GM18502 (cell line): ENCODE data around the gene GALNT17.

Experiments used
- ATAC-seq: cut with Tn5 transposase; IDR thresholded peaks from one replicate; pipeline ENCODE4 v1.9.1; 2021; ENCODE audit warnings: mild to moderate bottlenecking; ENCODE audit not compliant: unreplicated experiment, poor library complexity

Gene GALNT17

DNA sequence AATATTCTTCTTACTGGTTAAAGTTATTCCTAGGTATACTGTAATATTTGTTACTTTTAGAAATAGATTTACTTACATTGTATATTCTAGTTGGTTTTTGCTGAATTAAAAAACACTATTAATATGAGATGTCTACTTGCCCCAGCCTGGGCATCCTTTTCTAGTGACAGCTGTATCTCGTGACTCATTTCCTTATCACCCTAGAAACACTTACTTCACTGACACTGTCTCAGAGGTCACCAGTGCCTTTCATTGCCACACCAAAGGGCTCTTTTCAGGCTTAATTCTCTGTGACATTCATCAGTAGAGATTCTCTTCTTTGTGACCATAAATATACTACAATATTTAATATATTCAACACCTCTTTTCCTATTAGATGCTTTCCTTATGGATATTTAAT is 194.7 kb downstream of the GALNT17 start:
- ATAC-seq = no peak

DNA sequence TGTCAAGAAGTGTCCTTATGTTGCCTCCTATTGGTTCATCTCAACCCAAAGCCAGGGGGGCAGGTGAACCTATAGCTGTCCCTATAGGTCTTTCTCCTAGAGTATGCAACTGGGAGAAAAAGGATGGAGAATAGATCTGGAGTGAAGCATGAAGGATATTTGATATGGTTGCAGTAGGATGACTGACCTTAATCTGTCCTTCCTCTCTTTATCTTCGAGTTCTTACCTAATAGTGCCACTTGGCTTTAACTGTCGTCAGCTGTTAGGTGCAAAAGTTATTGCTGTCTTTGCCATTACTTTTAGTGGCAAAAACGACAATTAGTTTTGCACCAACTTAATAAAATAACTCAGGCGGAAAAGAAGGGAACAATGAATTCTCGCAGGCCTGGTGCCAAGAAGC is 196.0 kb downstream of the GALNT17 start:
- ATAC-seq = no peak

GRCh38 chr7:71329030-71329660 is 197.2 kb downstream of the GALNT17 start:
- no peak for ATAC-seq

GRCh38 chr7:71332207-71332606 is 200.3 kb downstream of the GALNT17 start:
- ATAC-seq = no peak

DNA sequence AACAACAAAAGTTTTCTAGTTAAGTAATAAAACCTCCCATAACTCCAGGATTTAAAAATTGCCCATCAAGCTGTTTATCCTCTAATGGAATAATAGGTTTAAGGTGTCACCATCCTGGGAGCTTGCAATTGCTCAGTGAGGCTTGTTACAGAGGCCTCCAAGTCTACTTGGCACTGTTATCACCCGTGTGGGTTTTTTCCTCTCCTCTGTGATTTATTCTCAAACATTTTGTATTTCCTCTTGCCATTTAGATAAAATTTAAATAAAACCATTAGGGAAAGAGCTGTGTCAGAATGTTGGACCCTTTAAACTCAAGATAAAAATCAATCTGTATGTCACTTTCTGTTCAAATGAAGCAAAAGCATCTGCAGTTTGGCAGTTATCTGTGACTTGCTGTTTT is 202.6 kb downstream of the GALNT17 start:
- no peak for ATAC-seq

GRCh38 chr7:71338866-71339265 is 206.9 kb downstream of the GALNT17 start:
- ATAC-seq = no peak

GRCh38 chr7:71339924-71340323 is 208.0 kb downstream of the GALNT17 start:
- no peak for ATAC-seq

DNA sequence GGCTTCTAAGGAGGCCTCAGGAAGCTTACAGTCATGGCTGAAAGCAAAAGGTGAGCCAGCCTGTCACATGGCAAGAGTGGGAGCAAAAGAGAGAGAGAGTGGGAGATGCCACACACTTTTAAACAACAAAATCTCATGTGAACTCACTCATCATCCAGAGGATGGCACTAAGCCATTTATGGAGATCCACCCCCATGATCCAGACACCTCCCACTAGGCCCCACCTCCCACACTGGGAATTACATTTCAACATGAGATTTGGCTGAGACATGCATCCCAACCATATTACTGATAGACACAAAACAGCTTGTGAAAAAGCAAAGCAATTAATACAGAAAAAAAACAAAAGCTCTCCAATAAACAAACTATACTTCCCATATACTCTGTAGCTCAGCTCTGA is 210.3 kb downstream of the GALNT17 start:
- ATAC-seq = no peak

- no peak for ATAC-seq
These were observed 211.1 kb downstream of the GALNT17 start for GRCh38 chr7:71343039-71343438.

- no peak for ATAC-seq
These were observed 211.9 kb downstream of the GALNT17 start for GRCh38 chr7:71343892-71344291.

- no peak for ATAC-seq
These were observed 213.4 kb downstream of the GALNT17 start for GRCh38 chr7:71345117-71345884.

DNA sequence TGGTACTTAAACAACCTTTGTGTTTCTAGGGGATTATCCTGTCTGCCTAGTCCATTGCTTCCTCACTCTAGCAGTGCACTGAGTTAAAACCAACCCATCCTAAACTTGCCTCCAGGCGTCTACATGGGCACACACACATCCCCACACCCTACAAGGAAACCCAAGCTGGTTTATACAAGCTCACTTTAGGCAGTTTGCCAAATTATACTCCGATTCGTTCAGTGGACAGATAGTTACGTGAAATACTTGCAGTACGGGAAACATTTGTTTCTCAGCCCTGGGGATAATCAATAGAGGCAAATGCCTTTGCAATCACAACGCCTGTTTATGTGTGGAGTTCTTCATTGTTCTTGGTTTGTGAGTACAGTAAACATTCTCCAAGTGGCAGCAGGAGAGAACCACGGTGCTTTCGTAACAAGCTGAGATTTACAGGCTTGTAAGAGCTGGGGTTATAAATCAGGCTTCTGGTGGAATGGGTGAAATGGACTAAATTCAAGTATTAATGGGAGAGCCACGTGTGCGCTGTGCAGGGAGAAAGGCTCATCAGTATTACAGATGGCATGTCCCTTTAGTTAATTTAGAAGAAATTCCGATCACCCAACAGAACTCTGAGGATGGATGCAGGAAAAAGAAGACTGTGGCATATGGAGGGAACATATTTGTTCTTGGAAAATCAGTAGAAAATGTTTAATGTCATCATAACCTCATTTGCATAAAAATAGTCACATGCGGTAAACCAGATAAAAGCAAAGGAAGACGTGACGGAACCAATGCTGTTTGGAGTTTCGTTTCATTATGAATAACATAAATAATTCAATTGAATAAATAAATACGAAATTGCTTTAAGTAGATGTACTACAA is 217.1 kb downstream of the GALNT17 start:
- no peak for ATAC-seq

DNA sequence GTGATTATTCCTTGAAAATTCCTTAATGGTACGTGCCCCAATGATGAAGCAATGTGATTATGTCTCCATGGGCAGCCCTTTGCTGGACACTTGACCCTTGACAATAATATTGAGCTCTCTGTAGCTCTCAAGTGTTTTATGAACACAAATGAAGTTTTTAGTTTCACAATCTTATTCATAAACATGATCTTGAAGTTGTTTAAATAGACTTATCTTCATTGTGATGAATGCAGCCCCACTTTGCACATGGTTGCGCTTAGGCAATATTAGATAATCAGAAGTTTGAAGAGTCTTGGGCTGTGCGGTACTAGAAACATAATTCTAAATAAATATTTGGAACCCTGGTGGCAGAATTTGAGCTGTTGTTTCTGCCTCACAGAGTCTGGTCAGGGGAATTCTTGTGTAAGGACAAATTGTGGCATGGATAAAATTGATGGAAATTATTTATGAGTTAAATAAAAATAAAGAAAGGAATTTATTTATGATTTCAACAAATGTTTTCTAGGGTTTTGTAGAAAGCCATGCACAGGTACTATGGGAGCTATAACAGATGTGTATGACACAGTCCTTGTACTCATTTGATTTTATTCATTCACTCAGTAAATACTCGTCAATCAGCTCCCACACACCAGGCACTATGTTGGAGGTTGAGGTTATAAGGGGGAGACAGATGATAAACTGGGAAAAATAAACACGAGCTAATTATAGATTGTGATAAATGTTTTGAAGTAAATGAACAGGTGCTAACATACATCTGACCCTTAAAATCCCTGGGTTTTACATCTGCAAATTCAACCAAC is 217.9 kb downstream of the GALNT17 start:
- no peak for ATAC-seq

GRCh38 chr7:71350680-71351079 is 218.7 kb downstream of the GALNT17 start:
- no peak for ATAC-seq

GRCh38 chr7:71354716-71355115 is 222.8 kb downstream of the GALNT17 start:
- no peak for ATAC-seq

DNA sequence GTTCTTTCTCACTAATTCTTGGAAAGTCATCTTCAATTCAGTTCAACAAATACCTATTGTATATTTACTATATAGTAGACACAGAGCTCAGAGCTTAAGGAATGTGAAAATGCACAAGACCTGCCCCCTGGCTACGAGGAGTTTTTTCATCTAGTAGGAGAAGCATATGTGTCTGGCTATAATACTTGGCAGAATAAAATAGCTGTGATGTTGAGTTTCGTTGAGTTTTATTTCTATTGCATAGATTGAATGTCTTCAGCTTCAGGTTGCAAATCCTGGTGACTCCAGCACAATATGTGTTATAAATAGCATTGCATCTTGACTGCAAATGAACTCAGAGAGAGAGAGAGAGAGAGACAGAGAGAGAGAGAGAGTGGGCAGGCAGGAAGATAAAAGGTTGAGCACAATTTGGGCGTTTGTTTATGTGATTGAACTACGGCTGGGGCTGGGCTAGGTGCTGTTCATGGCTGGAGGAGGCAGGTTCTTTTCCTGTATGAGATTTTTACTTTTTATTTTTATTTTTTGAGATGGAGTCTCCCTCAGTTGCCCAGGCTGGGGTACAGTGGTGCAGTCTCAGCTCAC is 229.6 kb downstream of the GALNT17 start:
- no peak for ATAC-seq

GRCh38 chr7:71362240-71362639 is 230.3 kb downstream of the GALNT17 start:
- no peak for ATAC-seq

DNA sequence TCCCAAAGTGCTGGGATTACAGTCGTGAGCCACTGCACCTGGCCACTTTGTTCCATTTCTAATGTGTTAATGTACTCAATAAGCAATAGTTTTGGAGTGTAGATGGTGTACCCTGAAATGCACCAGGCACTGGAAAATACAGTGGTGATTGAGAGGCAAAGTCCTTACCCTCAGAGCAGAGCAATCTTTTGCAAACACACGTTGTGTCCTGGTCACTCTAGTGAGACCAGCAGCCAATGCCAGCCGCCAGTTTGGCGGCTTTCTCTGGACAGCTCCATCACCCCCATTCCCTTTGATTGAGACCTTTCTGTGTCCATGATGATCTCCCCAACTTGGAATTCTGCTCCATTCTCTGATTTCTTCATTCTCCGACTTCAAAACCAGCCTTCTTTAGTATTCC is 231.3 kb downstream of the GALNT17 start:
- ATAC-seq = no peak

DNA sequence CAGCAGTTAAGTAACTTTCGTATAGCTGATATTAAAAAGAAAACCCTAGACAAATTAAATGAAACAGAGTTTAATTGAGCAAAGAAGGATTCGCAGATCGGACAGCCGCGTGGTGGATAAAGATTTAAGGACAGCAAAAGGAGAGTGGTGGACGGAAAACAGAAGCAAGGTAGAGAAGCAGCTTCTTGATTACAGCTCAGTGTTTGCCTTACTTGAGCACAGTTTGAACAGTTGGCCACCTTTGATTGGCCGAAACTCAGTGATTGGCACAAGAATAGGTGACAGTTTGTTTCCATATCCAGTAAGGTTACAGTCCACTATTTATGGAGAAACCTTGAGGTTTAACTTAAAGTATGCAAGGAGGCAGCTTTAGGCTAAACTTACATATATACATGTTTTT is 231.7 kb downstream of the GALNT17 start:
- ATAC-seq = no peak

DNA sequence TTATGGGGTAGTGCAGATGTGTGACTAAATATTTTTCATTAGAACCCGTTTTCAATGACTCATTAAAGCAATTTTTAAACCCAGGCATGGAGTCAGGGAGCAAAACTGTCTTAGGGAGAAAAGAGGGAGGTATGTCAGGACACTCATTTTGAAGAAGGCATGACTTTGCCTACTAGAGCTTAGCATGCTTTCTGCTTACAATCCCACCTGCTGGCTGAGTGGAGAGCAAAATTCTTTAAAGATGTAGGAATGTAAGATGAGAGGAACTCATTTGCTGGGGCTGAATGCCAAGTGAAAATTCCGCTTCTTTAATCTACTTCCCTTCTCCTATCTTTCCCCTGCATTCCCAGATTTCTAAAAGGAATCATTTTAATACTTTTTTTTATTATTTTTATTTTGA is 232.6 kb downstream of the GALNT17 start:
- ATAC-seq = no peak
